IPS-18a (cell line): Measurements from ENCODE around the gene CEMIP.

Source experiments
- H3K27ac ChIP-seq: one replicate; pipeline ENCODE4 v1.5.1; 2013; ENCODE audit warnings: low read length
- H3K27me3 ChIP-seq: one replicate; pipeline ENCODE4 v1.6.1; 2013; ENCODE audit warnings: mild to moderate bottlenecking, low read length; ENCODE audit not compliant: control insufficient read depth, insufficient read depth
- H3K36me3 ChIP-seq: one replicate; pipeline ENCODE4 v1.6.1; 2013; ENCODE audit warnings: low read depth, low read length; ENCODE audit not compliant: control insufficient read depth
- H3K4me1 ChIP-seq: one replicate; pipeline ENCODE4 v1.6.1; 2013; ENCODE audit warnings: low read depth, low read length; ENCODE audit not compliant: control insufficient read depth
- H3K4me3 ChIP-seq: one replicate; pipeline ENCODE4 v1.5.1; 2013; ENCODE audit warnings: low read length
- H3K9ac ChIP-seq: one replicate; pipeline ENCODE4 v1.6.1; 2013; ENCODE audit warnings: mild to moderate bottlenecking, low read length, moderate library complexity
- H3K9me3 ChIP-seq: one replicate; pipeline ENCODE4 v1.6.1; 2013; ENCODE audit warnings: low read depth, low read length; ENCODE audit not compliant: control insufficient read depth

Gene CEMIP

GRCh38 chr15:80923668-80924067 lies 144.5 kb downstream of the CEMIP start:
- Histone ChIP-seq H3K36me3 (no peaks in the 10 kb centered on the region), H3K9ac (no peak overlapping the region), H3K4me3 (no peak overlapping the region), H3K27ac (no peak overlapping the region), H3K9me3 (no peaks in the 10 kb centered on the region), H3K4me1 (no peaks in the 10 kb centered on the region), H3K27me3 (no peaks in the 10 kb centered on the region)

- Histone ChIP-seq H3K27ac (no peak overlapping the region), H3K4me3 (no peak overlapping the region), H3K4me1 (no peaks in the 10 kb centered on the region), H3K27me3 (no peaks in the 10 kb centered on the region), H3K36me3 (no peaks in the 10 kb centered on the region), H3K9me3 (no peaks in the 10 kb centered on the region), H3K9ac (no peak overlapping the region)
Observed at GRCh38 chr15:80924278-80924677, 145.1 kb downstream of the CEMIP start.

GRCh38 chr15:80925597-80926059 lies 146.5 kb downstream of the CEMIP start:
- Histone ChIP-seq H3K36me3 (no peaks in the 10 kb centered on the region), H3K4me1 (no peaks in the 10 kb centered on the region), H3K9ac (no peak overlapping the region), H3K4me3 (no peak overlapping the region), H3K27ac (no peak overlapping the region), H3K9me3 (no peaks in the 10 kb centered on the region), H3K27me3 (no peaks in the 10 kb centered on the region)

- H3K27me3 ChIP-seq: no peaks in the 10 kb centered on the region
- no peaks in the 10 kb centered on the region for H3K9me3 ChIP-seq
- H3K4me3 ChIP-seq: no peak overlapping the region
- H3K36me3 ChIP-seq: no peaks in the 10 kb centered on the region
- H3K4me1 ChIP-seq: no peaks in the 10 kb centered on the region
- H3K27ac ChIP-seq: no peak overlapping the region
- H3K9ac ChIP-seq: no peak overlapping the region
Observed at GRCh38 chr15:80926126-80926525, 147.0 kb downstream of the CEMIP start.

GRCh38 chr15:80929225-80929624 lies 150.1 kb downstream of the CEMIP start:
- Histone ChIP-seq H3K4me3 (no peak overlapping the region), H3K4me1 (no peaks in the 10 kb centered on the region), H3K36me3 (no peaks in the 10 kb centered on the region), H3K9ac (no peak overlapping the region), H3K27me3 (no peaks in the 10 kb centered on the region), H3K27ac (no peak overlapping the region), H3K9me3 (no peaks in the 10 kb centered on the region)

- no peaks in the 10 kb centered on the region for H3K27me3 ChIP-seq
Observed at GRCh38 chr15:80929689-80930088, 150.5 kb downstream of the CEMIP start.

GRCh38 chr15:80931191-80931590 lies 152.0 kb downstream of the CEMIP start:
- Histone ChIP-seq H3K27ac (no peak overlapping the region), H3K36me3 (no peaks in the 10 kb centered on the region), H3K9me3 (no peaks in the 10 kb centered on the region)

More at GRCh38 chr15:80929689-80930088, 150.5 kb downstream of the CEMIP start:
- H3K36me3 ChIP-seq: no peaks in the 10 kb centered on the region
- no peaks in the 10 kb centered on the region for H3K9me3 ChIP-seq
- no peak overlapping the region for H3K27ac ChIP-seq
- no peaks in the 10 kb centered on the region for H3K4me1 ChIP-seq
- no peak overlapping the region for H3K4me3 ChIP-seq
- H3K9ac ChIP-seq: no peak overlapping the region

GRCh38 chr15:80931721-80932512 lies 152.7 kb downstream of the CEMIP start:
- Histone ChIP-seq H3K4me1 (no peaks in the 10 kb centered on the region), H3K36me3 (no peaks in the 10 kb centered on the region), H3K27ac (no peak overlapping the region), H3K4me3 (no peak overlapping the region), H3K9ac (no peak overlapping the region), H3K27me3 (no peaks in the 10 kb centered on the region), H3K9me3 (no peaks in the 10 kb centered on the region)

More at GRCh38 chr15:80931191-80931590, 152.0 kb downstream of the CEMIP start:
- Histone ChIP-seq H3K9ac (no peak overlapping the region), H3K27me3 (no peaks in the 10 kb centered on the region), H3K4me1 (no peaks in the 10 kb centered on the region), H3K4me3 (no peak overlapping the region)

GRCh38 chr15:80932513-80932815 lies 153.3 kb downstream of the CEMIP start:
- H3K27me3 ChIP-seq: no peaks in the 10 kb centered on the region
- no peak overlapping the region for H3K27ac ChIP-seq
- no peaks in the 10 kb centered on the region for H3K36me3 ChIP-seq
- H3K9me3 ChIP-seq: no peaks in the 10 kb centered on the region
- H3K9ac ChIP-seq: no peak overlapping the region
- H3K4me1 ChIP-seq: no peaks in the 10 kb centered on the region
- no peak overlapping the region for H3K4me3 ChIP-seq

GRCh38 chr15:80932989-80933388 lies 153.8 kb downstream of the CEMIP start:
- no peak overlapping the region for H3K4me3 ChIP-seq

GRCh38 chr15:80934761-80935221 lies 155.6 kb downstream of the CEMIP start:
- H3K27me3 ChIP-seq: no peaks in the 10 kb centered on the region
- H3K36me3 ChIP-seq: no peaks in the 10 kb centered on the region
- no peaks in the 10 kb centered on the region for H3K9me3 ChIP-seq
- no peak overlapping the region for H3K4me3 ChIP-seq
- H3K4me1 ChIP-seq: no peaks in the 10 kb centered on the region
- H3K27ac ChIP-seq: no peak overlapping the region
- no peak overlapping the region for H3K9ac ChIP-seq

More at GRCh38 chr15:80932989-80933388, 153.8 kb downstream of the CEMIP start:
- Histone ChIP-seq H3K27ac (no peak overlapping the region), H3K36me3 (no peaks in the 10 kb centered on the region), H3K27me3 (no peaks in the 10 kb centered on the region), H3K4me1 (no peaks in the 10 kb centered on the region), H3K9ac (no peak overlapping the region), H3K9me3 (no peaks in the 10 kb centered on the region)
